ENCODE data around the gene ACTR2. TPM values are rescaled to one million over a fixed set of nuclear protein-coding genes. Genes with fewer than 3 reads are reported as not detected.
A peak's percentile ranks its signal among the peaks of the same experiment; 100 is the strongest.
"Not testable (repeated sequence)": the region's sequence is repeated elsewhere in the genome, so short reads cannot be mapped to it uniquely, and the experiment has no call there.

ACTR2 gene
- polyA plus RNA-seq (ENCODE audit: insufficient read length in 4 of 4) = 100 to 1,000 TPM; 170 to 241 (median 197) TPM

DNA sequence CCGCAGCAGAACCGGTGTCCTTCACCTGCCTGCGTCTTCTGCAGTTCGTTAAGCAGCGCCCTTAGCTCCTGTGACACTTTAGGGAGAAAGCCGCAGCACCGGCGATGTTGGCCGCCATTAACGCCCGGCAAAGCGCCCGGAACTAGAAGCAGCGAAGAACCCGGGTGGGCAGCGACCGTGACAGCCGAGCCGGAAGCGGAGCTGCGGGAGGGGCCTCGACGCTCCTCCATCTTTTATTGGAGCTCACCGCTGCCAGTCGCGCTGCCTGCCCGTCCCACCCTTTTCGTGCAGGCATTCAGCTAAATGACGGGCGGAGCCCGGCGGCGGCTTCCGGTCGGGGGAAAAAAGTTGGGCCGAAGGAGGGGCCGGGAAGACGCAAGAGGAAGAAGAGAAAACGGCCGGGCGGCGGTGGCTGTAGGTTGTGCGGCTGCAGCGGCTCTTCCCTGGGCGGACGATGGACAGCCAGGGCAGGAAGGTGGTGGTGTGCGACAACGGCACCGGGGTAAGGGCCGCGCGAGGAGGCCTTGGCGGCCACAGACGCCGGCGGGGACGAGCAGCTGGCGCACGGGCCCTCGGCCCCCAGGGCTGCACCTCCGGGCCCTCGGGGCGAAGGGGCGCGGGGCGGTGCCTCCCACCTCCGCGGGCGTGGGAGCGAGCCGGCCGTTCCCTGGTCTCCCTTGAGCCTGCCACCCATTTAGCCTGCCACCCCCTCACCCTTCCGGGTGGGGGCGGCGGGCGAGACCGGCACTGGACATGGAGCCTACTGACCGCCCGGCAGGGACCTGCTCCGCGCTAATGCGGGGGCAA, at the start of gene ACTR2:
ACTR2 (plus strand) TSS at position 376 of the 807 bp plus-strand sequence; CDS start at position 455, 79 bp downstream.
- peak; percentile 88 to 93 (median 90) for DNase-seq (ENCODE audit: low read depth in 4 of 4, low spot score in 3 of 4)

DNA sequence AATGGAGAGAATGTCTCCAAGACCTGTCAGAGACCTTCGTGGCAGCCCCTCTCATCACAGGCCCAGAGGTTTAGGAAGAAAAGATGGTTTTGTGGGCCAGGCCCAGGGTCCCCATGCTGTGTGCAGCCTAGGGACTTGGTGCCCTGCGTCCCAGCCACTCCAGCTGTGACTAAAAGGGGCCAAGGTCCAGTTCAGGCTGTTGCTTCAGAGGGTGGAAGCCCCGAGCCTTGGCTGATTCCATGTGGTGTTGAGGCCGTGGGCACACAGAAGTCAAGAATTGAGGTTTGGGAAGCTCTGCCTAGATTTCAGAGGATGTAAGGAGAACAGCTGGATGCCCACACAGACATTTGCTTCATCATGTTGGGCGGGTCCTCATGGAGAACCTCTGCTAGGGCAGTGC, 45.1 kb upstream of the ACTR2 start:
- no peak for DNase-seq (ENCODE audit: low read depth in 4 of 4, low spot score in 3 of 4)

DNA sequence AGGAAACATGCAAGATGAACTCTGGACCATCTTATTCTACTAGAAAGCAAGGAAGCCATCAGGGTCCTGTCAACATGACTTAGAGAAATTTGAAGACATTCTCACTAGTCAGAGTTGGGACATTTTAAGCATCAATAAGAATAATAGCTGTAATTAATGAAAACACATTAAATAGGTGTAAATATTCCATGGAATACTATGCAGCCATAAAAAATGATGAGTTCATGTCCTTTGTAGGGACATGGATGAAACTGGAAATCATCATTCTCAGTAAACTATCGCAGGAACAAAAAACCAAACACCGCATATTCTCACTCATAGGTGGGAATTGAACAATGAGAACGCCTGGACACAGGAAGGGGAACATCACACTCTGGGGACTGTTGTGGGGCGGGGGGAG, 44.2 kb upstream of the ACTR2 start:
- not testable (repeated sequence) for DNase-seq (ENCODE audit: low read depth in 4 of 4, low spot score in 3 of 4)

DNA sequence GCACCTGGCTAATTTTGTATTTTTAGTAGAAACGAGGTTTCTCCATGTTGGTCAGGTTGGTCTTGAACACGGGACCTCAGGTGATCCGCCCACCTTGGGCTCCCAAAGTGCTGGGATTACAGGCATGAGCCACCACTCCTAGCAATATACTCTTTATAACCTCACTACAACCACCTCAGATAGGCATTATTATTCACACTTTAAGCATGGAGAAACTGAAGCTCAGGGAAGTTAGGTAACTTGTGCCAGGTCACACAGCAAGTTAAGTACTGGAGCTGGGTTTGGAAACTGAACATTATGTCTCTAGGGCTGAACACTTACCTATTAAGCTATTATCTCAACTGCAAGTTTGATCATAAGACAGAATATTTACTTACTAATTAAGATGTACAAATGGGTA, 42.6 kb upstream of the ACTR2 start:
- no peak for DNase-seq (ENCODE audit: low read depth in 4 of 4, low spot score in 3 of 4)

DNA sequence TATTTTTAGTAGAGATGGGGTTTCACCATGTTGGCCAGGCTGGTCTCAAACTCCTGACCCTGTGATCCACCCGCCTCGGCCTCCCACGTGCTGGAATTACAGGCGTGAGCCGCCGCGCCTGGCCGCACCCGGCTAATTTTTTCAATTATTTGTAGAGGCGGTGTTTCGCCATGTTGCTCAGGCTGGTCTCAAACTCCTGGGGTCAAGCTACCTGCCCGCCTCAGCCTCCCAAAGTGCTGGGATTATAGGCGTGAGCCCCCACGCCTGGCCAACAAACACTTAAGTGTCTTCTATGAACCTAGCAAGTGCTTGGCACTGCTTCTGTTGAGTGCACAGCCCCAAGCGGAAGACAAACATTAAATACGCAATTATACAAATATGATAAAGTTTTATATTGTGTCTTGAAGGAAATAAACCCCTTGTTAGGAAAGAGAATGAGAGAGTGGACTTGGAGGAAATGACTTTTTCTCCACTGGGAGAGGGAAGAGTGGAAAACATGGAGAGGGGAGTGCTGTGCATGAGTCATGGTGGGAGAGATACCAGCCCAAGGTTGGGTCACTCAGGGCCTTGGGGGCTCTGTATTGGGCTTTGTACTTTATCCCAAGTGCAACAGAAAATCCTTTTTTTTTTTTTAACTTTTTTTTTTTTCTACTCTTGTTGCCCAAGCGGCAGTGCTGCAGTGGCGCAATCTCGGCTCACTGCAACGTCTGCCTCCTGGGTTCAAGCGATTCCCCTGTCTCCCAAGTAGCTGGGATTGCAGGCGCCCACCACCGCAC, 41.4 kb upstream of the ACTR2 start:
- DNase-seq (ENCODE audit: low read depth in 4 of 4, low spot score in 3 of 4) = no peak

DNA sequence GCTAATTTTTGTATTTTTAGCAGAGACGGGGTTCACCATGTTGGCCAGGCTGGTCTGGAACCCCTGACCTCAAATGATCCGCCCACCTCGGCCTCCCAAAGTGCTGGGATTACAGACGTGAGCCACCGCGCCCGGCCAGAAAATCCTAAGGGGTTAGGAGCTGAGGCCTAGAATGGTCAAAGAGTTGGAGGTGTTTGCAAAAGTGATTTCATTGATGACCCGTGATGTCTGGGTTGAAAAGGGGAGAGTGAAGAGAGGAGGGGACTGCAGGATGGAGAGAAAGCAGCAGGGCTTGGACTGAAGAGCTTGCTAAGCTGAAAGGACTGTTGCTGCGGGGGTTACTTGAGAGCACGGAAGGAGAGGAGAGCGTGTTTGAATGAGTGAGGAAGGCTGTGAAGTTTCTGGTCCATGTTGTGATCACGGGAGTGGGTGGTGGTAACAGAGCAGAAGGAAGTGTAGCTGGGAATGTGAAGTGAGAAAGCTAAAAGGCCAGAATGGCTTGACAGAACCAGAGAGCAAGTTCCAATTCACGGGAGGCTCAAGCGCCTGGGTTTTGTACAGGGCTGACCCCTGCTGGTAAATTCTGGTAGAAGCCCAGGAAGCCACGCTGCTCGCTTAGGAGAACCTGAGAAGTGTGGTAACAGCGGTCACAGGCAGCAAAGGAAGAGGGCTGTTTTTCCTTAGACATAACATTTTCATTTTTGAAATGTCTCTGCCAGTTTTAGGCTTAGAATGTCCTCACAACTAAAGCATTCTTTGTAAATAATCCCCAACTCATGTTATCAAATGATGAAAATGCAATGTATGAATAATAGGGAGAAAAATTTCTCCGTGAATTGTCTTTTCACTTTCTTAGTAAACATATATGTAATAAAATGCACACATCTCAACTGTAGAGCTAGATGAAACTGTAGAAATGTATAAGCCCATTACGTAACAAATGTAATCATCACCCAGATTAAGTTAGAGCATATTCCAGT, 40.5 kb upstream of the ACTR2 start:
- DNase-seq (ENCODE audit: low read depth in 4 of 4, low spot score in 3 of 4) = peak in 3 of 4 donors; percentile 69 to 76 (median 70)

DNA sequence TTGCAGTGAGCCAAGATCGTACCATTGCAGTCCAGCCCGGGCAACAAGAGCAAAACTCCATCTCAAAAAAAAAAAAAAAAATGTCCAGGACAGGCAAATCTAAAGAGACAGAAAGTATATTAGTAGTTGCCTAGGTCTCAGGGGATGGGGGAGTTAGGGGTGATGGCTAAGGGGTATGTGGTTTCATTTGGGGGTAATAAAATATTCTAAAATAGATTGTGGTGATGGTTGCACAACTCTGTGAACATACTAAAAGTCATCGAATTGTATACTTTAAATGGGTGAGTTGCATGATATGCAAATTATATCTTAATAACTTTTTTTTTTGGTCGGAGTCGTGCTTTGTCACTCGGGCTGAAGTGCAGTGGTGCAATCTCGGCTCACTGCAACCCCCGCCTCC, 34.2 kb upstream of the ACTR2 start:
- no peak for DNase-seq (ENCODE audit: low read depth in 4 of 4, low spot score in 3 of 4)

DNA sequence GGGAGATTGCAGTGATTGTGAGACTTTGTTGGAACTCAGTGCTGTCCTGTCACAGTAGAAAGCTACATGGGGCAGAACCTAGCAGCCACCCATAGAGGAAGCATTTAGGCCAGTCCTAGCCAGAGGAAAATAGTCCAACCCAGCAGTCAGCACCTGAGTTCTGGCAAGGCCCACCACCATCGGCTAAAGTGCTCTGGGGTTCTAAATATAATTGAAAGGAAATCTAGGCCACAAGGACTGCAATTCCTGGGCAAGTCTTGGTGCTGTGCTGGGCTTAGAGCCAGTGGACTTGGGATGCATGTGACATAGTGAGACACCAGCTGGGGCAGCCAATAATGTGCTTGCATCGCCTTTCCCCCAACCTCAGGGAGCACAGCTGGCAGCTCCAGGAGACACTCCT, 28.9 kb upstream of the ACTR2 start:
- DNase-seq (ENCODE audit: low read depth in 4 of 4, low spot score in 3 of 4) = no peak

DNA sequence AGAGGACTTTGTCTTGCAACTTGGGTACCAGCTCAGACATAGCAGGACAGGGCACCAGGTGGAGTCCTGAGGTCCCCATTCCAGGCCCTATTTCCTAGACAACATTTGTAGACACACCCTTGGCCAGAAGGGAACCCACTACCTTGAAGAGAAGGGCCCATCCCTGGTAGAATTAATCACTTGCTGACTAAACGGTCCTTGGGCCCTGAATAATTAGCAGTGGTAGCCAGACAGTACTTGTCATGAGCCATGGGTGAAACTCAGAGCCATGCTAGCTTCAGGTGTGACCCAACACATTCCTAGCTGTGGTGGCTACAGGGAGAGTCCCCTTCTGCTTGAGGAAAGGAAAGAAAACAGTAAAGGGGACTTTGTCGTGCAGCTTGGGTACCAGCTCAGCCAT, 28.5 kb upstream of the ACTR2 start:
- DNase-seq (ENCODE audit: low read depth in 4 of 4, low spot score in 3 of 4) = no peak

DNA sequence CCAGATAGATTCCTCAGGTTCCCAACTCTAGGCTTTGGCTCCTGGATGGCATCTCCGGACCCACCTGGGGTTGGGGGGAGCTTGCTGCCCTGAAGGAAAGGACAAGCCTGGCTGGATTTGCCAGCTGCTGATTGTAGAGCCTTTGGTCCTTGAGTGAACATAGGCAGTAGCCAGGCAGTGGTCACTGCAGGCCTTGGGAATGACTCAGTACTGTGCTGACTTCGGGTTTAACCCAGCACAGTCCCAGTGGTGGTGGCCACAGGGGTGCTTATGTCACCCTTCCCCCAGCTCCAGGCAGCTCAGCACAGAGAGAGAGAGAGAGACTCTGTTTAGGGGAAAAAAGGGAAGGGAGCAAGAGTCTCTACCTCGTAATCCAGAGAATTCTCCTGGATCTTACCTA, 27.7 kb upstream of the ACTR2 start:
- DNase-seq (ENCODE audit: low read depth in 4 of 4, low spot score in 3 of 4) = no peak

DNA sequence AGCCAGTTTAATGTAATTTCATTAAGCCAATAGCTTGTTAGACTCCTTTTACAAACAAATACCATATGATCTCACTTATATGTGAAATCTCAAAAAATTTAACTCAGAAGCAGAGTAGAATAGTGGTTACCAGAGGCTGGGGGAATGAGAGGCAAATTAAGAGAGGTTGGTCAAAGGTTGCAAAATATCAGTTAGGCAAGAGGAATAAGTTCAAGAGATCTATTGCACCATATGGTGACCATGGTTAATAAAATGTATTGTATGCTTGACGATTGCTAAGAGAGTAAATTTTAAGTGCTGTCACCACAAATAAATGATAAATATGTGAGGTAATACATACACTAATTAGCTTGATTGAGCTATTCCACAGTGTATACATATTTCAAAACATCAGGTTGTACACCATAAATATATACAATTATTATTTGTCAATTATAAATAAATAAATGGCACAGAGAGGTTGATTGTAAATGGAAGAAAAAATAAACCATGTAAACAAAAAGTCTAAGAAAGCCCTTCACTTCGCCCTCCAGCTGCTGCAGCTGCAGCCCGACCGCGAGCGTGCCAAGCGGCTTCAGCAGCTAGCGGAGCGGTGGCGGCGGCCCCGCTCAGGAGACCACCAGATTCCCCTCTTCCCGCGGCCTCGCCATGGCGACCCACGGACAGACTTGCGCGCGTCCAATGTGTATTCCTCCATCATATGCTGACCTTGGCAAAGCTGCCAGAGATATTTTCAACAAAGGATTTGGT, 23.0 kb upstream of the ACTR2 start:
- no peak for DNase-seq (ENCODE audit: low read depth in 4 of 4, low spot score in 3 of 4)

DNA sequence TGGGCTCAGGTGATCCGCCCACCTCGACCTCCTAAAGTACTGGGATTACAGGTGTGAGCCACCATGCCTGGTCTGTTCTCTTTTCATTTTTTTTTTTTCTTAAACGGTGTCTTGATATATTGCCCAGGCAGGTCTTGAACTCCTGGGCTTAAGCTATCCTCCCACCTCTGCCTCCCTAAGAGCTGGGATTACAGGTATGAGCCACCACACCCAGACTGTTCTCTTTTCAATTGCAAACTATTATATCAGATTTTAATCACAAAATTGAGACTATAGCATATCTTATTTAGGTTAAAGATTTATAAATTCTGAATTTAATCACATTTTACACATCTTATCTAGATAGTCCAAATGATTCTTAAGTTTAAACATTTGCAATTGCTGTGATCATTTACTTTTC, 15.5 kb upstream of the ACTR2 start:
- DNase-seq (ENCODE audit: low read depth in 4 of 4, low spot score in 3 of 4) = no peak

DNA sequence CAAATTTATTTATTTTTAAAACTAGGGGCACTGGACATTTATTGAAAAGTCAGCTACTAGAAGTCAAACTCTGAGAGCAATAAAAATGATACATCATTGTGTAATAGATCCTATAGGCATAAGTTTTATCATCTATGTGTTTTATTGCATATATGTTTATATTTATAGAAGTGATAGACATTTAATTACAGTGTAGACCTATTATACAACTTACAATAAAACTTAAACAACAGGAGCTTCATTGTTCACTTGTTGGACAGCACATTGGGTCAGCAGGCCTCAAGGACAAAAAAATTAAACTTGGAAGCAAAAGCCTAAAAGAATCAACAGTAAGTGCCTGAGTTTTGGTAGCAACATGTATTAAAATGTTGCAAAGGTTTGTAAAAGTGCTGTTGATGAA, 15.0 kb upstream of the ACTR2 start:
- no peak for DNase-seq (ENCODE audit: low read depth in 4 of 4, low spot score in 3 of 4)

DNA sequence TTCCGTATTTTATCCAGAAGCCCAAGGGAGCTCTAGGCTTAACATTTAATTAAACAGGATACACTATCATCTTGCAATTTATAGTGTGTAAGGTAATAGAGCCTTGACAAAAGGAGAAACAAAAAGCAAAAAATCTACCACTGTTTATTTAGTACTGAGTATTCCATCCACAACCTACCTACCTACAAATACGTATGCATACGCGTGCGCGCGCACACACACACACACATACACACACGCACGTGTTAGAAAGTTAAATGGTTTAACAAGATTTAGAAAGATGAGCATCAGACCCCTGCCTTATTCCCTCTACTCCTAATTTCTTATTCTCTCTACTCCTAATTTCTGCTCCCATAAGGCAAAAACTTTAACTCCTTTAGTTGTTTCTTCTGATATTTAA, 14.6 kb upstream of the ACTR2 start:
- DNase-seq (ENCODE audit: low read depth in 4 of 4, low spot score in 3 of 4) = no peak

DNA sequence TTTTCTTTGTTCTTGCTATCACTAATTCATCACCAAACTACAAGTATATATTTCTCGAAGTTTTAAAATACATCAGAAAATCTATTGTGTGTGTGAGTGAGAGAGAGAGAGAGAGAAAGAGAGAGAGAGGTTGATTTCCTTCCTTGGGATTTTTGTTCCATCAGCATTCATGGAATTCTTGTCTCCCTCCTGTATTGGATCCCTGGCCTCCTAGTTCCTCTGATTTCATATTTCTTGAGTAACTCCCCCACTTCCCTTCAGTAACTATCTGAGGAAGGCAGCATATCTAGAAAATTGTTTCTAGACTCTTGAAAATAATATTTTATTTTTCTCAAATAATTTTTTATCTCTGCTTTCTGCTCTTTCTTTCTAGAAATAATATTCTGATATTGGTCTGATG, 13.3 kb upstream of the ACTR2 start:
- no peak for DNase-seq (ENCODE audit: low read depth in 4 of 4, low spot score in 3 of 4)

DNA sequence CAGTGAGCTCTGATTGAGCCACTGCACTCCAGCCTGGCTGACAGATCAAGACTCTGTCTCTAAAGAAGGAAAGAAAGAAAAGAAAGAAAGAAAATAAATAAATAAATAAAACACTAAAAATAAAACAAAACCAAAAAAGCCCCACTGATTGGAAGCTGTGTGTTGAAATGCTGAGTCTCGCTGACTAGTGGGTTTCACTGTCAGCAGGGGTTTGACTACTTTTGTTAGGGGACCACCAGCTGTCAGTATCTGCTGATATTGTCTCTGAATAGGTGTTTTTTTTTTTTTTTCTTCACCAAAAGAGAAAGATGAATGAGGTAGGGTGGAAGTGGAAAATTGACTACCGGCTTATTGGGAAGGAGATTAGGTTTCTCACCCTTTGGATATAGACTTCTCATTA, 12.8 kb upstream of the ACTR2 start:
- no peak for DNase-seq (ENCODE audit: low read depth in 4 of 4, low spot score in 3 of 4)

DNA sequence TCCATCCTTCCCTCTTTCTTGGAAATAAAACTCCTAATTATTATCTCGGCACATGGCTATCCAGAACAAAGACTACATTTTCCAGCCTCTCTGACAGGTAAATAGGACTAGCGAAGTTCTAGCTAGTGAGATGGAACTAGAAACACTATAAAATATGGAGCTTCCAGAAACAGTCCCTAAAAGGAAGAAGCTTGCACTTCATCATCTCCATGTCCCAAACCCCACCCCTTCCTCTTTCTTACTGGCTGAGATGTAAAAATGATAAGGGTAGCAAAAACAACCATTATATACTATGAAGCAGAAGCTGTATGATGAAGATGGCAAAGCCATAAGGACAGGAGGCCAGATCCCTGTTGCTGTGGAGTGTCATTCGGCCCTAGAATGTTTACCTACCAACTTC, 11.7 kb upstream of the ACTR2 start:
- no peak for DNase-seq (ENCODE audit: low read depth in 4 of 4, low spot score in 3 of 4)

DNA sequence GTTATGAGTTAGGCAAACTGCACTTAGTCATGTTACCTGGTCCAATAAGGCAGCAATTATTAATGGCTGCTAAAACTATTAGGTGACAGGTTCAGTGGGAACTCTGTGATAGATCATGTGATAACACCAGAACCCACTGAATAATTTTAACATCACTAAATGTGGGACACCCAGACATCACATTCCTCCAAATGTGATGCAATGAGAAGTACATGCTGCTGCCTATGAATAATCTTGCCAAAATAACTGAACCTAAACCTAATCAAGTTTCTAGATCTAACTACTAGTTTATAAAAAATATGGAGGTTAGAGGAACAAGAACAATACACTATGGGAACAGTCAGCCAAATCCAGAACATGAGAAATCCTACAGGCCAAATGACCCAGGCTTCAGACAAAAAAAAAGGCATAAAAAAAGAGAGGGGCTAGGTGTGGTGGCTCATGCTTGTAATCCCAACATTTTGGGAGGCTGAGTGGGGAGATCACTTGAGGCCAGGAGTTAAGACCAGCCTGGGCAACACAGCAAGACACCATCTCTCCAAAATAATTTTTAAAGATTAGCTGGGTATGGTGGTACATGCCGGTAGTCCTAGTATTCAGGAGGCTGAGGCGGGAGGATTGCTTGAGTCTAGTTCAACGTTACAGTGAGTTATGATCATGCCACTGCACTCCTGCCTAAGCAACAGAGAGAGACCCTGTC, 7.0 kb upstream of the ACTR2 start:
- DNase-seq (ENCODE audit: low read depth in 4 of 4, low spot score in 3 of 4) = no peak

DNA sequence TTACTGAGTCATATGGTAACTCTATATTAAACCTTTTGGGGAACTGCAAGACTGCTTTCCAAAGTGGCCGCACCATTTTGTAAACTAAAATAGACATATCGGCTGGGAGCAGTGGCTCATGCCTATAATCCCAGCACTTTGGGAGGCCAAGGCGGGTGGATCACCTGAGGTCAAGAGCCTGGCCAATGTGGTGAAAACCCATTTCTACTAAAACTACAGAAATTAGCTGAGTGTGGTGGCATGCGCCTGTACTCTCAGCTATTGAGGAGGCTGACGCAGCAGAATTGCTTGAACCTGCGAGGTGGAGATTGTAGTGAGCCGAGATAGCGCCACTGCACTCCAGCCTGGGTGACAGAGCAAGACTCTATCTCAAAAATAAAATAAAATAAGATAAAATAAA, 6.4 kb upstream of the ACTR2 start:
- DNase-seq (ENCODE audit: low read depth in 4 of 4, low spot score in 3 of 4) = not testable (repeated sequence)
